GM18909 (cell line): ENCODE measurements around the gene ZNF33A.
"Not testable (repeated sequence)": the region's sequence is repeated elsewhere in the genome, so short reads cannot be mapped to it uniquely, and the experiment has no call there.

Experiments used
- ATAC-seq: cut with Tn5 transposase; IDR thresholded peaks from one replicate; pipeline ENCODE4 v1.9.1; 2021; ENCODE audit warnings: mild to moderate bottlenecking; ENCODE audit not compliant: unreplicated experiment, poor library complexity

ZNF33A gene

DNA sequence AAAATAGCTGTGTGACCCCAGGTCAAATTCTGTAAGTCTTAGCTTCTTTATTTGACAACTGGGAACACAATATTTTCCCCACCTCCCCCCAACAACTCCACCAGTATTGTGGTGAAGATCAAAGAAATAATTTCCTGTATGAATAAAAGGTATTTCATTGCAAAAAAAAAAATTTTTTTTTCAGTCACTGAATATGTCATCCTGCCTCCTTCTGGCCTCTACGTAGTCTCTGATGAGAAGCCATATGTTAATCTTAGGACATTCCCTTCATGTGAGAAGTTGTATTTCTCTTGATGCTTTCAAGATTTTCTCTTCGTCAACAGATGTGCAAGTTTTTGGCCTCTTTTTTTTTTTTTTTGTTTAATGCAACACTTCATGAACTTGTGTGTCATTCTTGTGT, 33.0 kb downstream of the ZNF33A start:
- ATAC-seq: no peak

DNA sequence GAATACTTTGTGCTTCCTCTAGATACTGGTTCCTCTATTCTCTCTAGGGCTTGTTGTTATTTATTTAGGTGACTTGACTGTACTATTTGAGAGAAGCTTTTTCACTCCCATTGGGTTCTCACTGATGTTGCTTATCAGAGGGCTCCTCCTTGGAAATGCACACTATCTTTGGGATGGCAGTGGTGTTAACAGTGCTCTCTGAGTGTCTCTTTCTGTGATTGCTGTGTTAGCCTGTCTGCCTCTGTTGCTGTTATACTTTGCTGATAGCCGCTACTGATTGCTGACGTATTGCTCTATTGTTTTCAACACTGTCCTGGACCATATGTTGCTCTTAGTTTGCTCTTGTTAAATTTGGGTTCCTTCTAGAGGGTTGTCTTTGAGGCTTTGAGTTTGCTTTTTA, 34.7 kb downstream of the ZNF33A start:
- no peak for ATAC-seq

GRCh38 chr10:38047666-38048065, 37.2 kb downstream of the ZNF33A start:
- ATAC-seq: no peak

DNA sequence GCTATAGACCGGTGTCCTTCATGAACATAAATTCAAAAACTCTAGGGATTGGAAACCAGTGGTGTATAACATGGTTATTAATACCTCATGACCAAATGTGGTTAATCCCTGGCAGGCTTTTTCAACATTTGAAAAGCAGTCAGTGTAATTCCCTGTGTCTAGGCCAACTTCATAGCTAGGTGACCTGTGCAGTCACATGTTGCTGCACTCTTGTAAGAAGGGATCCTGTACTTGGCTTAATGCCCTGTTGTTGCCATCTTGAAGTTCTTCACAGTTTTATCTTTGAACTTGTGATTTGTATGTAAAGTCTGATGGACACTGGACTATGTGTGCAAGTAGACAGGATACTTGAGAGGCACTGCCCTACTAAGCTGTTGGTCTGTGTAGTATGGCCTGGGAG, 39.7 kb downstream of the ZNF33A start:
- no peak for ATAC-seq

- no peak for ATAC-seq
Measured at GRCh38 chr10:38054361-38054797, 43.9 kb downstream of the ZNF33A start.

GRCh38 chr10:38055274-38055894, 44.9 kb downstream of the ZNF33A start:
- ATAC-seq: not testable (repeated sequence)

DNA sequence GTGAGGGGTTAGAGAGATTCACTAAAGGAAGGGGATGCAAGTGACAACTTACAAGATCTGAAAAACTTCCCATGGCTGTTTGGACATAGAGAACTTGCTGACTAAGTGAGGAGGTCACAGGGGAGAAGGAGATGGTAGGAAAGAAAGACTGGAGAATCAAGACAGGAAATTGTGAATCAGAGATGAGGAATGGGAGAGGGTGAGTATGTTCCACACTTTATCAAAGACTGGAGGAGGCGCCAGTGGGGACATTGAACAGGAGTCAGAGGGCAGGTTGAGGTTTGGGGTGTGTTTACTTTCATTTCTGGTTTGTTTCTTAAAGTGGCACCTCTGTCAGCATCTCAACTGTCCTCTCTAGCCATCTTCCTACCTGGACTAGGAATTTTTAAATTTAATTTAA, 59.2 kb downstream of the ZNF33A start:
- not testable (repeated sequence) for ATAC-seq

DNA sequence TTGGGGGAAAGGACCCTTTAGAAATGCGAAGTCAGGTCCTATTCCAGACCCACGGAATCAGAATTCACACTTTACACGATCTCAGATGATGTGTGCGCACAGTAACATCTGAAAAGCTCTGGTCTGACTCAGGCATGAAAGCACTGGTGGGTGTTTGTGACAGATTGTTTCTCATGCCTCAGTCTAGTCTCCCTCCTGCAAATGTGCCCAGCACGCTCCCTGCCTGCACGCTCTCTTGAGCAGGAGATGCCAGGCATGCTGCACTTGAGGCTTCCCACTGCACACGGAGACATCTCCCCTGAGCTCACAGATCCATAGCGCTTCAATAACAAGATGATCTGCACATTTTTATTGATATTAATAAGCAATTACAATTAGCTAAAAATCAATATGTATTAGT, 60.0 kb downstream of the ZNF33A start:
- ATAC-seq: no peak

- ATAC-seq: no peak
Measured at GRCh38 chr10:38072552-38072951, 62.1 kb downstream of the ZNF33A start.

DNA sequence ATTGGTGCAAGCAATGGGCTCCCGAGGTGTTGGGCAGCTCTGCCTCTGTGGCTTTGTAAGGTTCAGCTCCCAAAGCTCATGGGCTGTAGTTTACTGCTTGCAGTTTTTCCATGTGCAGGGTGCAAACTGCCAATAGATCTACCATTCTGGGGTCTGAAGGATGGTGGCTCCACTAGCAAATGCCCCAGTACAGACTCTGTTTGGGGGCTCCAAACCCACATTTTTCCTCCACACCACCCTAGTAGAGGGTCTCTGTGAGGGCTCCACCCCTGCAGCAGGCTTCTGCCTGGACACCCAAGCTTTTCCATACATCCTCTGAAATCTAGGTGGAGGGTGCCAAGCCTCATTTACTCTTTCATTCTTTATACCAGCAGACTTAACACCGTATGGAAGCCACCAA, 66.2 kb downstream of the ZNF33A start:
- no peak for ATAC-seq

GRCh38 chr10:38093318-38093717, 82.8 kb downstream of the ZNF33A start:
- ATAC-seq: not testable (repeated sequence)

GRCh38 chr10:38093816-38094157, 83.3 kb downstream of the ZNF33A start:
- peak; percentile 30 for ATAC-seq

GRCh38 chr10:38094158-38094926, 83.9 kb downstream of the ZNF33A start, which contains the start of gene ZNF37A:
ZNF37A (plus strand) TSS chr10:38094337; CDS start chr10:38096618, 2,281 bp downstream.
- peak; percentile 97 for ATAC-seq

DNA sequence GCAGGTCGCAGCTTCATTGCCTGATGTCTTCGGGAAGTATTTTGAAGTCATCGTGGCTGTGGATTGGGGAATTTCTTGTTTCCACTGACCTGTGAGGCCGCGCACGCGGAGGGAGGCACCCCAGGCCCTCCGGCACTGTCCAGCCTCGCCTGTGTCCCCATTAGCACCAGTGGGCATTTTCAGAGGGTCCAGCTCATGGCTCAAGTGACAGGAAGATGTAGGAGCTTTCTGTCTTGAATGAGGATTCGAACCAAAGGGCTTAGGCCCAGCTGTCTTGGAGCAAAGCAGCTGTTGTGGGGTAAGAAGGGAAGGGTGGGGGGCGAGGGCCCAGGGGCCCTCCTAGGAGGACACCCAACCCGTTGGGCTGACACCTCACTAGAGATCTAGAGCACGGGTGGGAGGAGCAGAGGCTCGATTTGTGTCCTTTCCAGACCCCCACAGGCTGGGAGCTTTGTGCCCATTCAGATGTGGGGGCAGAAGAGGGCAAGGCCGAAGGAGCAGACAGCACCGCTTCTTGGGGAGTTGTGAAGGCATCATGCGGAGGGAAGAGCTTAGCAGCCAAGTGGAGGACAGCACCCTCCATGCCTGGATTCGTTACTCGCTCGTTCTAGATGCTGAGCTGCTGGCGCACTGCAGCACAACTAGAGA, 84.6 kb downstream of the ZNF33A start:
- no peak for ATAC-seq

DNA sequence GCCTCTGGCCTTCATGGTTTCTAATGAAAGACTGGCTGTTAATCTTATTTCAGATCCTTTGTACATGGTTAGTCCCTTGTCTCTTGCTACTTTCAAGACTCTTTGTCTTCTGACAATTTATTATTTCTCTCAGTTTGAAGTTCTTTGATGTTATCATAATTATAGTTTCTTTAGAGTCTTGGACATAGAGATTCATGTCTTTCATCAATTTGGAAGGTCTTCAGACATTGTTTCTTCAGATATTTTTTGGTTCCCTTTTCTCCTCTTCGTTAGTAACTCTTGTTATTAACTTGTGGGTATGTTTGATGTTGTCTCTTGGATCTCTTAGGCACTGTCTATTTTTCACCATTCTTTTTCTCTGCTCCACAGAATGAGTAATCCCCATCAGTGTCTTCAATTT, 92.4 kb downstream of the ZNF33A start:
- no peak for ATAC-seq

DNA sequence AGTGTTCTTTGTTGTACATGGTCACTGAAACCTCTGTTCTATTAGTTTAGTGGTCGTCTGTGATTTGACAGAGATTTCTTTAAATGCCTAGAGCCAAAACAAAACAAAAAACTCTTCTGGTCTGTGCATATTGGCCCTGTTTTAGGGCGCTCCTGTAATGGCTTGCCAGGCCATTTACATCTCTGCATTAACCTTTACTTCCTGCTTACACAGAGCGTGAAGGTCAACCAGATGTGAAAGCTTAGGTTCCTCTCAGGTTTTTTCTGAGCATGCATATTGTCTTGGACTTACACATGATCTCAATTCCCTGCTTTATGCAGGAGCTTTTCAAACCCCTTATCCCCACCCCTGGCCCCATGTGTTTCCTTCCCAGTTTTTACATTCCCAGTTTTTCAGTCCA, 93.3 kb downstream of the ZNF33A start:
- ATAC-seq: no peak

- no peak for ATAC-seq
Measured at GRCh38 chr10:38112159-38112558, 101.7 kb downstream of the ZNF33A start.
